Femur (tissue), 1 donor: ENCODE data around the gene DDX46.
"Not testable (repeated sequence)": the region's sequence is repeated elsewhere in the genome, so short reads cannot be mapped to it uniquely, and the experiment has no call there.

Experiments
- DNase-seq: peaks from one replicate; pipeline ENCODE4 v3.0.0-alpha.2; 2017

The DDX46 gene

DNA sequence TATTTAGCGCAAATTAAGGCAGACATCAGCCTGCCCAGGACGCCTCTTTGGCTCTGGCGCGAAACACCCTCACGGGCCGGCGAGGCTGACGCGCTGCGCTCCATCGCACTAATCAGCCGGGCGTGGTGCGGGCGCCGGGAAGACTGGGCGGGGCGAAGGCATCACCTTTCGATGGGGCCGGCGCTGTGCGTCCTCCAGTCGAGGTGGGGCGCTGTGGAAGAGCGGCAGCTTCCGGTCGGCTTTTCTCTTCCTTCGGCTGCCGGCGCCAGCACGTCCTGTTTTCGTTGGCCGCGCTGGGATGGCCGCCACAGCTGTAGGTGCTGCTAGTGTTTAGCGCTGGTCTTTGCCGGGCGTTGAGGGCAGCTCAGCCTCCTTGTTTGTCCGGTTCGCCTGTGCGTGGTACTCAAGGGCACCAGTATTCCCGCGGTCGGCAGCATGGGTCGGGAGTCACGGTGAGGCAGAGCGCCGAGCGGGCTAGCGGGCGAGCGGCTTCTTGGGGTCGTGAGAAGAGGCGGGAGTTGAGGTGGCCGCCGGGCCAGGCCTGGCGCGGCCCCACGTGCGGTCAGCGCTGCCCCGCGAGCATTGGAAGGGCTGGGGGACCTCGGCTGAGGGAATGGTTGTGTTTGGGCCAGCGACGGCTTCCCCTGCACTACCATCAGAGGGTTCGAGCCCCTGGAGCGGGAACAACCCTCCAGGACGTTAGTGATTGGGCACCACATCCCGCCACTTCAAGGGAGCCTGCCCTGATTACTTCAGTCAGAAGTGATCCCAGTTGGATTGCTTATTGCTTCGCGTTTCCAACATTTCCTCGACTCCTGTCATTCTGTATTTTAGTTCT, at the start of gene DDX46:
Gene DDX46 (plus strand): TSS at position 276 of the 838 bp plus-strand sequence. CDS start 160 bp downstream, at position 436.
- DNase-seq = peak; percentile 96

- no peak for DNase-seq
Observed at GRCh38 chr5:134714120-134714519, 44.5 kb upstream of the DDX46 start.

GRCh38 chr5:134714541-134714940, 44.0 kb upstream of the DDX46 start:
- DNase-seq = no peak

- not testable (repeated sequence) for DNase-seq
Observed at GRCh38 chr5:134715466-134715865, 43.1 kb upstream of the DDX46 start.

- no peak for DNase-seq
Observed at GRCh38 chr5:134724872-134725271, 33.7 kb upstream of the DDX46 start.

DNA sequence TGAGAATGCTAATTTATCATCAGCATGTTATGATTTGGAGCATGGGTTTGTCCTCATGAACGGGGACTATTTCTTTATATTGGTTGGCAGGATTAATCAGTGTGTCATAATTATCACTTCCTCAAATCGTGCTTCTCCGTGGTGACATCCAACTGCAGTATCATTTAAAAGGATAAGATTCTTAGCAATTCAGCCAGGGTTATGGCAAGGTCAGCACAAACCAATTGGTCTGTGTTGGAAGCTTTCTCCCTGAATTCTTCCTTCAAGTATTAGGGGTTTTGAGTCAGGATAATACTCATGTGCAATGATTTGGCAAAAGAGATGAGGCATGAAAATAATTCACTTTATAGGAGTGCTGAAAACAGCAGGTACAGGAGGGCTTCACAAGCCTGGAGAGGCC, 25.8 kb upstream of the DDX46 start:
- DNase-seq = no peak

- no peak for DNase-seq
Observed at GRCh38 chr5:134735243-134735642, 23.3 kb upstream of the DDX46 start.

DNA sequence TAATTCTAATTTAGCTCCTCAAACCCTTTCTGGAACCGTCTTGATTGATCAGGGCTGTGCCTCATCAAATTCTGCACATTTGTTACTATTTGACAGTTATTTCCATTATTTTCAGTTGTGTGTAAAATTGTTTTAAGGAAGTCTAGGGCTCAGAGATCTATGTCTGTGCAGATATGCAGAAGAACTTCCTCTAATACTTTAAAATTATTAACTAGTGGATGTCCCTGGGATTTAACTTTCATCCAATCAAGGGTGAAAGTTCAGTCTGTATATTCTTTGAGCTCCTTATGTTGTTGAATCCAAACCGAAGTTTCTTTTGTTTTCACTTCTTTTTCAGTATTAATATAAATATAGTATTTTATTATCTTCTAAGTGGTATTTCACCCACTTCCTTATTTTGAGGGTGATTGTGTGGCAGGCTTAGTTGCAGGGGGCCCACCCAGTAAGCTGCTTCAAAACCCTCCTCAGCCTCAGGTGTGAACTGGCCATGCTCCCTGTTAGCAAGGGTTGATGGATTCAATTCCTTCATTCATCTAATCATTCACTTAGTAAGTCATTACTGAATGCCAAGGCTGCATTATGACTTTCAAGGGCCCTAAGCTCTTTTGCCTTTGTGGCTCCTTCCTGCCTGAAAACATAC, 22.3 kb upstream of the DDX46 start:
- DNase-seq = no peak

DNA sequence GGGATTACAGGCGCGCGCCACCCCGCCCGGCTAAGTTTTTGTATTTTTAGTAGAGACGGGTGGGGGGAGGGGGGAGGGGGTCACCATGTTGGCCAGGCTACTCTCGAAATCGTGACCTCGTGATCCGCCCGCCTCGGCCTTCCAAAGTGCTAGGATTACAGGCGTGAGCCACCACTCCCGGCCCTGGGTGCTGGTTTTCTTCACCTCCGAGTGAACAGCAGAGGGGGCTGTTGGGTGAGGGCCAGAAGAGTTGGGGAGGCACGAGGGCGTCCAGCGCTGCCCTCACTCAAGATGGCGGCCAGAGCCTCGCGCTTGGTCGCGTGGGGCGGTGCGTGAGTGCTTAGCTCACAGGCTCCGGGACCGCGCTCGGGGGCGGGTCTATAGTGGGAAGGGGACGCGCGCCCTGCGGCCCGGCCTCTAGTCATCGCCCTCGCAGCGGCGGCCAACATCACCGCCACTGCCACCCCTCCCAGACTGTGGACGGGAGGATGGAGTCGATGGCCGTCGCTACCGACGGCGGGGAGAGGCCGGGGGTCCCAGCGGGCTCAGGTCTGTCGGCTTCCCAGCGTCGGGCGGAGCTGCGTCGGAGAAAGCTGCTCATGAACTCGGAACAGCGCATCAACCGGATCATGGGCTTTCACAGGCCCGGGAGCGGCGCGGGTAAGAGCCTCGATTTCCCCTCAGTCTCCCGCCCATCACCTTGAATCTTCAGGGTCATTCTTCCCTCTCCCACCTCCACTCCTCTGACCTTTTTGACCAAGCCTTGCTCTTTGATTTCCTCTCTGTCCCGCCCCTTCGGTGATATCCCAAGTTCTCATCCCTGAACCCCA, 20.2 kb upstream of the DDX46 start, which contains the start of gene CAMLG:
Gene CAMLG (plus strand): TSS at position 416 of the 830 bp plus-strand sequence. CDS start 73 bp downstream, at position 489.
- peak; percentile 98 for DNase-seq

- peak; percentile 52 for DNase-seq
Observed at GRCh38 chr5:134738963-134739661, 19.5 kb upstream of the DDX46 start.

- no peak for DNase-seq
Observed at GRCh38 chr5:134741052-134741451, 17.5 kb upstream of the DDX46 start.

DNA sequence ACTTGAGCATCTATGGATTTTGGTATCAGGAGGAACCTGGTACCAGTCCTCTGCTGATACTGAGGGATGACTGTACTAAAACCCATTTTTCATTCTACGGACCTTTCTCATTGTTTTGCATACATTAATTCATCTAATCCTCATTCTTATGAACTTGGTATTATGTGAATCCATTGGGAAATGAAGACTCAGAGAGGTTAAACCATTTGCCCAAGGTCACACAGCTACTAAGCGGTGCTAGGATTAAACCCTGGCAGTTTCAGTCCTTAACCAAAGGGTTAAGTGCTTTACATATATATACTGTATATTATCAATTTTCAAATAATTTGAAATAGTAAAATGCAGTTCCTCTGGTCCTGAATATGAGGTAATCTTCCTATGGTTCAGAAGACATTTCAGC, 16.4 kb upstream of the DDX46 start:
- no peak for DNase-seq

GRCh38 chr5:134749415-134749814, 9.2 kb upstream of the DDX46 start:
- DNase-seq = no peak

DNA sequence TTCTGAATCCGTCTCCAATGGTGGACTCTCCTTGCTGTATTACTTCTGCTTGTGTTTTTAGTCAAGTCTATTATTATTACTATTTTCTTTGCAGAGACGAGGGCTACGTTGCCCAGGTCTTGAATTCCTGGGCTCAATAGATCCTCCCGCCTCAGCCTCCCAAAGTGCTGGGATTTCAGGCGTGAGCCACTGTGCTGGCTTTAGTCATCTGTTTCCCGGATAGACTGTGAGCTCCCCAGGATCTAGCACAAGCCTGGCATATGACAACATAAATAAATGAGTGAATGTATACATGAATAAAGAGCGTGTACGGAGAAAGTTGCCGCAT, 439 bp upstream of the DDX46 start:
- no peak for DNase-seq

DNA sequence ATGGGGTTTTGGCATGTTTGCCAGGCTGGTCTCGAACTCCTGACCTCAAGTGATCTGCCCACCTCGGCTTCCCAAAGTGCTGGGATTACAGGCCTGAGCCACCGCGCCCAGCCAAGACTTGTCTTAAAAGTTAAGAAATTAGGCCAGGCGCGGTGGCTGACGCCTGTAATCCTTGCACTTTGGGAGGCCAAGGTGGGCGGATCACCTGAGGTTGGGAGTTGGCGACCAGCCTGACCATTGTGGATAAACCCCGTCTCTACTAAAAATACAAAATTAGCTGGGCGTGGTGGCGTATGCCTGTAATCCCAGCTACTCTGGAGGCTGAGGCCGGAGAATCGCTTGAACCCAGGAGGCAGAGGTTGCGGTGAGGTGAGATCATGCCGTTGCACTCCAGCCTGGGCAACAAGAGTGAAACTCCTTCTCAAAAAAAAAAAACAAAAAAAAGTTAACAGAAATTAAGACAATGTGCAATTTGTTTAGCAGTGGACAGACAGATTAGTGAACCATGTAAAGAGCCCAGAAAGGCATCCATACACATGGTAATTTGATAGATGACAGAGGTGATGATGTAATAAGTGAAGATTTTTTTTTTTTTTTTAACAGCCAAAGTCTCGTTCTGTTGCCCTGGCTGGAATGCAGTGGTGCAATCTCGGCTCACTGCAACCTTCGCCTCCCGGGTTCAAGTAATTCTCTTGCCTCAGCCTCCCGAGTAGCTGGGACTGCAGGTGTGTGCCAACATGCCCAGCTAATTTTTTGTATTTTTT, 9.1 kb downstream of the DDX46 start:
- not testable (repeated sequence) for DNase-seq

GRCh38 chr5:134769206-134769605, 10.6 kb downstream of the DDX46 start:
- DNase-seq = no peak

DNA sequence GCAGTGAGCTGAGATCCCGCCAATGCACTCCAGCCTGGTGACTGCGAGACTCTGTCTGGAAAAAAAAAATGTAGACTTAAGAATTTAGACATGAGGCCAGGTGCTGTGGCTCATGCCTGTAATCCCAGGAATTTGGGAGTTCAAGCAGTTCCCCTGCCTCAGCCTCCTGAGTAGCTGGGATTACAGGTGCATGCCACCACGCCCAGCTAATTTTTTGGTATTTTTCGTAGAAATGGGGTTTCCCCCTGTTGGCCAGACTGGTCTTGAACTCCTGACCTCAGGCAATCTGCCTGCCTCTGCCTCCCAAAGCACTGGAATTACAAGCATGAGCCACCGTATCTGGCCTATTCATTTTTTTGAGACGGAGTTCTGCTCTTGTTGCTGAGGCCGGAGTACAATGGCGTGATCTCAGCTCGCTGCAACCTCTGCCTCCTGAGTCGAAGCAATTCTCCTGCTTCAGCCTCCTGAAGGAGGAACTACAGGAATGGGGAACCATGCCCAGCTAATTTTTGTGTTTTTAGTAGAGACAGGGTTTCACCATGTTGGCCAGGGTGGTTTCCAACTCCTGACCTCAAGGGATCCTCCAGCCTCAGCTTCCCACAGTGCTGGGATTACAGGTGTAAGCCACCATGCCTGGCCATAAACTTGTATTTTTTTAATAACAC, 14.0 kb downstream of the DDX46 start:
- no peak for DNase-seq

DNA sequence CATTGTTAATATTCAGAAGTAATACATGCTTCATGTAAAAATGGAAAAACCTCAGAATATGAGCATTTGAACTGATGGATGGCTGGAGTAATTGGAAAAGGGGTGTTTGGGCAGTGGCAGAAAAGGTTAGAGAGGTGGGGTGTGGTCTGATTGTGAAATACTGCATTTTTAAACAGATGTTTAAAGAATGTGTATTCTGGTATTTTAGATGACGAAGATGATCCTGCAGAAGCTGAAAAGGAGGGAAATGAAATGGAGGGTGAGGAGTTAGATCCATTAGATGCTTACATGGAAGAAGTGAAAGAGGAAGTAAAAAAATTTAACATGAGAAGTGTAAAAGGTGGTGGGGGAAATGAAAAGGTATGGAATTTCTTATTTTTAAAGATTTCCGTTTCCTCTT, 18.8 kb downstream of the DDX46 start:
- DNase-seq = no peak

DNA sequence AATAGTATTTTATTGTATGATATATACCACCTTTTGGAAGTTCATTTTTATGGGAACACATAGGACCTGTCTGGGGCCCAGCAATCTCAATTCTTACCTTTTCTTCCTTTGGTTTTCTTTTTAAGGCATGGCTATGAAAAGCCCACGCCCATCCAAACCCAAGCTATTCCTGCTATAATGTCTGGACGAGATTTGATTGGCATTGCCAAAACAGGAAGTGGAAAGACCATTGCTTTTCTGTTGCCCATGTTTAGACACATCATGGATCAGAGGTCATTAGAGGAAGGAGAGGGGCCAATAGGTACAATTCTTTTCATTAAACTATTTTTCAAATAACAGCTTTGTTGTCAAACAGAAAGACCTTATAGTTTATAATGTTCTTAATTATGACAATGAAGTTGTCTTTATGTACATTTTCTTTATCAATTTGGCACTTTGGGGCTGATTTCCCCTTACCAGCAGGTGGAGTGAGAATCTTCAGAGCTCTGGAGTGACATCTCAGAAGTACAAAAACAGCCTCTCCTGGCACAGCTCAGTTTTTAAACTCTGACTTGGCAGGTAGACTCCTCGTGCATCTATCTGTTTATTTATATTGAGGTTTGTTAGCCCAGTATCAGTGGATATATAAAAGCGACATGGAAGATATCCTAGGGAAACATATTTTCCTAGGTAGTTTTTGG, 25.8 kb downstream of the DDX46 start:
- DNase-seq = no peak

- no peak for DNase-seq
Observed at GRCh38 chr5:134784946-134785620, 26.5 kb downstream of the DDX46 start.
